IPS DF 6.9 (cell line): ENCODE measurements around the gene FRMD4B.

ENCODE experiments used
- DNase-seq: peaks from one replicate; pipeline ENCODE4 v3.0.0-alpha.2; 2013; ENCODE audit warnings: low read depth, low spot score
- H3K27ac ChIP-seq: one replicate; pipeline ENCODE4 v1.5.1; 2013; ENCODE audit warnings: low read length, control low read depth
- H3K27me3 ChIP-seq: 2 replicates; pipeline ENCODE4 v1.6.1; 2013; ENCODE audit warnings: mild to moderate bottlenecking, low read length; ENCODE audit not compliant: control insufficient read depth, insufficient read depth
- H3K36me3 ChIP-seq: 2 replicates; pipeline ENCODE4 v1.6.1; 2013; ENCODE audit warnings: low read length; ENCODE audit not compliant: control insufficient read depth, insufficient read depth
- H3K4me1 ChIP-seq: 2 replicates; pipeline ENCODE4 v1.6.1; 2013; ENCODE audit warnings: low read length; ENCODE audit not compliant: control insufficient read depth, insufficient read depth
- H3K4me3 ChIP-seq: 2 replicates; pipeline ENCODE4 v1.5.1; 2013; ENCODE audit warnings: mild to moderate bottlenecking, low read length
- H3K9me3 ChIP-seq: 2 replicates; pipeline ENCODE4 v1.6.1; 2013; ENCODE audit warnings: low read length, inconsistent platforms; ENCODE audit not compliant: control insufficient read depth, insufficient read depth
- WGBS: extraction: QIAGEN DNeasy Blood & Tissue Kit; methylation state at CpG from one replicate; pipeline ENCODE4 v1.1.7; 2013; ENCODE audit warnings: mixed read lengths, missing lambda C conversion rate; ENCODE audit not compliant: insufficient read length, insufficient coverage; 5-methylcytosine and 5-hydroxymethylcytosine counted together

Gene FRMD4B

DNA sequence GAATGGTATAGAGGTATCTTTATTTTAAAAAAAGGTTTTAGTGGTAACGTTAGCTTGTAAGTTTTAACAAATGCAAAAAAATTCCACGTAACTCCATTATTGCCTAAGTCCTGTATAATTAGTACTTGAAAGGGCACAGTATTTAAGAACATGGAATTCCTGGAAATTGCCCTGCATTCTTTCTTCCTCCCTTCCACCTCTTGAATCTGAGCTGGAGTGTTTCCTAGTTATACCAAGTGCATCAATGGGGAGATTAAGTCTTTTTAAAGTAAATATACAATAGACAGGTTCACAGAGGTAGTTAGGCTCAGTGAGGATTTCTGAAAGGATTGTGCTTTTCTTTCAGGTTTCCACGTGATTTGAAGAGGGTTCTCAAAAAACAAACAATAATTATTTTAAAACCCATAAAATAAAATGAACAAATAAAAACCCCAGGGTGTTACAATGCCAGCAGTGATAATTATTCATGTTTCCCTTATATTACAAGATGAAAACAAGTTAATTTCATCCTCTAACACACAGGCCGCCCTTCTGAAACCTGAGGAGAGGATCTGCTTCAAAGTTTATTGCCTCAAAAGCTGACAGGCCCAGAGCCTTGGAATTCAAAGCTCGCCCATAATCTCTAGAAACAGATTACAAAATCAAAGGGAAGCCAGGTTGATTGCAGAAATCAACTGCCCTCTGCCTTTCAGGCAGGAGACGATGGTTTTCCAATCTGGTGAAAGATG is 134.6 kb downstream of the FRMD4B start:
- Histone ChIP-seq H3K27me3 (peaks cover 11% of the 10 kb centered on the region), H3K9me3 (no peaks in the 10 kb centered on the region), H3K4me1 (no peaks in the 10 kb centered on the region), H3K27ac (no peak overlapping the region), H3K36me3 (no peaks in the 10 kb centered on the region), H3K4me3 (no peak overlapping the region)
- WGBS = no CpG with 5 or more reads among the region's 6 CpGs
- DNase-seq = no peak

DNA sequence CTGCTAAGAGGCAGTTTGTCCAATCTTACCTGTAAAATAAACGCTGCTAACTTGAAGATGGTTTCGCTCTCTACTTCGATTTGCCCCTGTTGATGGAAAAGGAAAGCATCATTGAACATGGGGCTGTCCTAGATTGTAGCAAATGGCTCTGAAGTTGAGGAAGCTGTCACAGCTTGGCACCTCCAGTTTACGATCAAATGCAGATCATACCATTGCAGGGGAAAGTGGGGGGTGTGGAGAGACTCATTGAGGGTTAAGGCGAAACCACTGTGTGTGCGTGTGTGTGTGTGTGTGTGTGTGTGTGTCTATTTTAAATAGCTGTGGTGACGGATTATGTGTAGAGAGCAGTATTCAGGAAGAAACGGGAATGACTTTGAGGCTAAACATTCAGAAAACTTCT is 135.9 kb downstream of the FRMD4B start:
- H3K4me1 ChIP-seq = no peaks in the 10 kb centered on the region
- WGBS = no CpG with 5 or more reads among the region's 8 CpGs
- no peak overlapping the region for H3K27ac ChIP-seq
- H3K4me3 ChIP-seq = no peak overlapping the region
- no peaks in the 10 kb centered on the region for H3K36me3 ChIP-seq
- peaks cover 11% of the 10 kb centered on the region for H3K27me3 ChIP-seq
- H3K9me3 ChIP-seq = no peaks in the 10 kb centered on the region
- DNase-seq = peak; percentile 66

DNA sequence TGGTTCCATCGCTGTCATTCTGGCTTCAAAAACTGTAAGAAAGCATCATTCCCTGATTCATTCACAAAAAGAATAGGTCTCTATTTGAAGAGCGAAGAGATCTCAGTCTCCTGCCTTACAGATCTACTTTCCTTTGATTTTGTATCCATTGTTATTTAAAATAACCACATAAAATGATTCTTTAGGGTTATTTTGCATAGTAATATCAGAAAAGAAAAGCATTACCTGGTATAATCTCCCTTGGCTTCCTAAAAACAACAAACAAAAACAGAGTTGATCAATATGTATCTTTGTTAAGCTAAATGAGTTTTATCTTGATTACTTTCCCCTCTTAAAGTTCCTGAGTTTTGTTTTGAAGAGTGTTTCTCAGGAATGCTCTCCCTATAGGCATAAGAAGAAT is 136.9 kb downstream of the FRMD4B start:
- H3K27me3 ChIP-seq = peaks cover 11% of the 10 kb centered on the region
- H3K4me1 ChIP-seq = no peaks in the 10 kb centered on the region
- no peak overlapping the region for H3K4me3 ChIP-seq
- WGBS = no CpG with 5 or more reads among the region's 2 CpGs
- no peak overlapping the region for H3K27ac ChIP-seq
- DNase-seq = no peak
- no peaks in the 10 kb centered on the region for H3K36me3 ChIP-seq
- H3K9me3 ChIP-seq = no peaks in the 10 kb centered on the region

DNA sequence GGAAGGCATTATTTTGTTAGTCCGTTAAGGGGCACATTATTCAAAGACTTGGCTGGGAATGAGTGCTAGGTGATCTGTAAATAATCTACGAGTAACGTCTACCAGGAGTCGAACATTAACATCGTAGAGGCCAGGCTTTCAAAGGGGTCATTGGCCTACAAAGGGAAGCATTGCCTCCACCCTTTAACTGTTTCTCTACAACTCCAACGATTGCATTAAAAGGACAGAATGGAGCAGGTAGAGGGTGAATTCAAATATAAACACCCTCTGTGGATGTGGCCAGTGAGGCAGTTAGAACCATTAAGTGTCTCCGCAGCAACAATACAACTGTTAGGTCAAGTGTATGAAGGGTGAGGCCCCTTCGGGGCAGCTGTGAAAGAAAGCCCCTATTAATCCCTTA is 137.5 kb downstream of the FRMD4B start:
- no peaks in the 10 kb centered on the region for H3K9me3 ChIP-seq
- H3K4me1 ChIP-seq = no peaks in the 10 kb centered on the region
- no peak for DNase-seq
- H3K27me3 ChIP-seq = peaks cover 11% of the 10 kb centered on the region
- WGBS = no CpG with 5 or more reads among the region's 8 CpGs
- H3K36me3 ChIP-seq = no peaks in the 10 kb centered on the region
- no peak overlapping the region for H3K4me3 ChIP-seq
- H3K27ac ChIP-seq = no peak overlapping the region

DNA sequence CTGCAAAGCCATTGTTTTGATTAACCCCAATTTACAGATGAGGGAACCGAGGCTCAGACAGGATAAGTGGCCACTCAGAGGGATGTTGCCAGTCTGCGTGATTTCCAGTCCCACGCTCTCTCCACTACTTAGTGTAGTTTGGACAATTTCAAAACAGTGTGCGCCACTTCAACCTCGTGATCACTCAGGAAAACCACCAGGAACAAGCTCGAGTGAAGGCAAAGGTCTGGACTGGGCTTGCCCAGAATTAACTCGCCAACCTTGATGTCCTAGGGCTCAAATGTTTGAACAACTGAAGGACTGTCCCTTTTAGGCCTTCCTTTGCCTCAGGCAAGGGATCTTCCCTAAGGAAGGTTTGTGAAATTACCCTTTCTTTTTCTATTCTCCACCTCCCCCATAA is 139.3 kb downstream of the FRMD4B start:
- WGBS = no CpG with 5 or more reads among the region's 7 CpGs
- peaks cover 11% of the 10 kb centered on the region for H3K27me3 ChIP-seq
- peaks cover 2% of the 10 kb centered on the region for H3K4me1 ChIP-seq
- no peak for DNase-seq
- no peaks in the 10 kb centered on the region for H3K9me3 ChIP-seq
- H3K27ac ChIP-seq = no peak overlapping the region
- no peak overlapping the region for H3K4me3 ChIP-seq
- H3K36me3 ChIP-seq = no peaks in the 10 kb centered on the region

DNA sequence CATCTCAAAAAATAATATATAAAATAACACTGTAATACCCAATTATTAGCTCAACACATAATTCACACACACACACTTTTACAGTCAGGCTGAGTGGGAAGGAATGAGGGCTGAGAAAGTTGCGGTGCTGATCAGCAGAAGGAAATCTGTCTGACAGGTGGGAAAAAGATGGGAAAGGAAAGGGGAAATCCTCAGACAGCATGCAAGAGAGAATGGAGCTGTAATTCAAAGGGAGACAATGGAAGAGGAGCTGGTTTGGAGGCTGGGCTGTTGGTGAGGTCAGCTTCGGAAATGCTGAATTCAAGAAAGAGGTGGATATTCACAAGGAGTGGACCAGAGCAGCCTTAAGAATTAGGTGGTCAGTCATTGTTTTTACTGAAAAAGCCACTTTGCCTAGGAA is 141.8 kb downstream of the FRMD4B start:
- Histone ChIP-seq H3K4me3 (no peak overlapping the region), H3K4me1 (peaks cover 5% of the 10 kb centered on the region), H3K36me3 (no peaks in the 10 kb centered on the region), H3K9me3 (no peaks in the 10 kb centered on the region), H3K27ac (no peak overlapping the region), H3K27me3 (peaks cover 11% of the 10 kb centered on the region)
- no peak for DNase-seq
- no CpG with 5 or more reads among the region's 2 CpGs for WGBS

DNA sequence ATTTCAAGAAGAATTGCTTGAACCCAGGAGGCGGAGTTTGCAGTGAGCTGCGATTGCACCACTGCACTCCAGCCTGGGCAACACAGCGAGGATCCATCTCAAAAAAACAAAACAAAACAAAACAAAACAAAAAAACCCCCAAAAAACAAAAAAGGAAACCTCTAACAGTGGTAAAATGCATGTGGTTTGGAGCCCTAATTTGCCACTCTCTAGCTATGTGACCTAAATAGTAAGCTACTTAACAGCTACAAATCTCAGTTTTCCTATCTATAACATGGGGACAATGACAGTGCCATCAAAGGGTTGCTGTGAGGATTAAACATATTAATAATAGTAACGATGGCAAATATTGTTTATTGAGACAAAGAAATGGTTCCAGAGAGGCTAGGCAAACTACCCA is 144.1 kb downstream of the FRMD4B start:
- H3K27me3 ChIP-seq = peaks cover 3% of the 10 kb centered on the region
- no peak overlapping the region for H3K27ac ChIP-seq
- no peaks in the 10 kb centered on the region for H3K36me3 ChIP-seq
- DNase-seq = no peak
- H3K4me1 ChIP-seq = peaks cover 5% of the 10 kb centered on the region
- H3K4me3 ChIP-seq = no peak overlapping the region
- H3K9me3 ChIP-seq = no peaks in the 10 kb centered on the region
- no CpG with 5 or more reads among the region's 4 CpGs for WGBS

DNA sequence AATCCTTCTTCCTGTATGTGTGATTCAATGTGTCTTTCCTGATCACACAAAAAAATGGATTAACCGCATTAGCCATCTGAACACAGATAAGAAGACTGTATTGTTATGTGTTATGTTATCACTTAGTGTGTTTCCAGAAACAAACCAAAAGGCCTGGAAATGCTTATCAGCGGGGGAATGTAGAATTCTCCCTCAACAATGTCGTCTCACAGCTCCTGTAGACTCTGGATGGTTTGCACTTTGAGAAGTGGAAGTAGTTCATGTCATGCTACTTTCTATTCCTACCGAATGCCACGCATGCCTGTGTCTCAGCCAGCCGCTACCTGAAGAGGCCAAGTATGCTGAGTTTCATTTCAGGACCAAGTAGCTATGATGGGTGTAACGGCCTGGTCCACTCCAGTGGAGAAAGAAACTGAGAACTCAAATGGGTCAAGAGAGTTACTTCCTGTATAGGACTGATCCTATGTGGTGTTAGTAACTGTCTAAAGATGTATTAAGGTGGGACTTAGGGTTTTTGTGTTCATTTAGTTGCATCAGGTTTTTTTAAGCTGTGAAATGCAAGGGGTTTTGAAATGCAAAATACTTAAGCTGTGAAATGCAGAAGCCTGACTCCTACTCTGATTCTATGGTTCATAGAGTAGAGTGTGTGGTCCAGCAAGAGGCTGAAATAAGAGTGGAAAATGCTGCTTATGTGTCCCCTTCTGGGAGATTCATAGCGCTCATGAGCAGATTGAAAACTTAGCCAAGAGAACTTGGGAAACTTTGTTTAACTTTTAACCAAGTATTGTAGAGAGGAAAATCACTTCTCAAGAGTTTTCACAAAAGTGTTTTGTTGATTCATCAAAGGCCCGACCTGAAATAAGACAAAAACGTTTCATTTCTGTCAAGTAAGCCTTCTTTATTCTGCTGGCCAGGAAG is 145.0 kb downstream of the FRMD4B start:
- Histone ChIP-seq H3K9me3 (no peaks in the 10 kb centered on the region), H3K4me1 (peaks cover 5% of the 10 kb centered on the region), H3K27me3 (no peaks in the 10 kb centered on the region), H3K27ac (no peak overlapping the region), H3K4me3 (no peak overlapping the region), H3K36me3 (no peaks in the 10 kb centered on the region)
- WGBS = no CpG with 5 or more reads among the region's 10 CpGs
- DNase-seq = no peak

DNA sequence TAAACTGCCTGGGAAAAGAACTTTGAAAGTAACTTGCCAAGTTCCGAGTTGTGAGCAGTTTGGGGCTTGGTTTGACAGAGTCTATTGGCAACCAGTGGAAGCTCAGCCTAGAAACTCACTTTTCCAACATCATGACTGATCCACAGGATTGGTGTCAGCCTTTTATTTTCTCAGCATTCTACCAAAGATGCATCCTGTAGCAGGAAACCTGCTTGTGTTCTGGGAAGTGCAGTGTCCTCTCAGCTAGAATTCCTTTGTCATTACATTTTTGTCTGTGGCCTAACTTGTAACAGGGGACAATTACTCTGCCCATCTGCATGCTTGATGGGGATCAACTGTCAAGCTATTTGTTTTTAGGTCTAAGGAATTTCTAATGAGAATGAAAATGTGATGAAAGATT is 146.8 kb downstream of the FRMD4B start:
- no peak overlapping the region for H3K4me3 ChIP-seq
- no CpG with 5 or more reads among the region's 1 CpG for WGBS
- H3K27me3 ChIP-seq = no peaks in the 10 kb centered on the region
- H3K4me1 ChIP-seq = peaks cover 5% of the 10 kb centered on the region
- no peak overlapping the region for H3K27ac ChIP-seq
- H3K9me3 ChIP-seq = no peaks in the 10 kb centered on the region
- H3K36me3 ChIP-seq = no peaks in the 10 kb centered on the region
- DNase-seq = no peak

DNA sequence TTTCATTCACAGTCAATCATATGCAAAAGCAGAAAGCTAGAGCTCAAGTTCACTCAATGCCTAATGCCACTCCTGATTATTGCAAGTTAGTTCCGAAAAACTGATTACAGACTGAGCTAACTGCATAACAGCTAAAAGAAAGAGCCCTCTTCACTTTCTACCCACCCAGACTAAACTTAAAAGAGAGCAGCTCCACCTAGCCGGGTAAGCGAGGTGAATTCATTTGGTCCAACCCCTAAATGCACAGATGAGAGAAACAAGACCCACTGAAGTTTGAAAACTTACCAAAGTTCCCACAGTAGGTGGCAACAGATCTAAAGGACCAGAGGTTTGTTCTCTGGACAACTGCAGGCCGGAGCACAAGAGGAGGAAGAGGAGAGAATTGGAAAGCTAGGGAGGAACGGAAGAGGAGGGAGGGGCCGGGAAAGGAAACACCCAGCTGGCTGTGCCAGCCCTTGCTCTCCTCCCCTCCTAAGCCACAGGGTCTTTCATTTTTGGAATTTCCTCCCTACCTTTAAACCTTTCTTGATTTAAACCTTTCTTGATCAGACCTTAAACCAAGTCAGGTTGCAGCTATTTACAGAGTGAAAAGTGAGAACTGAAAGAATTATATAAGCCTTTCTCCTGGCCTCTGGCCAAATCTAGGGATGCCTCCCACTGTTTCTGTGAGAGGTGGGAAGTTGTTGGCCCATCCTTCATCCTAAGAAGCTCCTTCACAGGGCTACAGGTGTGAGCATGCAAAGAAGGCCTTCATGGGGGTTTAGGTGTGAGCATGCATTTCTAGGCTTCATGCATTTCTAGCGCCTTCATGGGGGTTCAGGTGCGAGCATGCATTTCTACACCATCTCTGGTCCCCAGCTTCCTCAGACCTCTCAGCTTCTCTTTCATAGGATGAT is 148.8 kb downstream of the FRMD4B start:
- no CpG with 5 or more reads among the region's 8 CpGs for WGBS
- Histone ChIP-seq H3K27ac (no peak overlapping the region), H3K4me1 (peaks cover 3% of the 10 kb centered on the region; the same call in 1 of the 2 replicates)

More for the DNA sequence above, 148.8 kb downstream of the FRMD4B start:
- H3K4me3 ChIP-seq = no peak overlapping the region
- H3K9me3 ChIP-seq = no peaks in the 10 kb centered on the region
- H3K36me3 ChIP-seq = no peaks in the 10 kb centered on the region
- DNase-seq = no peak
- H3K27me3 ChIP-seq = no peaks in the 10 kb centered on the region
